ENCODE measurements around the gene TRIM68.

- TF ChIP-seq CTCF (IDR thresholded peaks at IDR 0.05 in 8 of 11, conservative IDR thresholded peaks at IDR 0.05 in 3 of 11), result peak; percentile 54 to 93 (median 83)
- no peak for TF ChIP-seq POLR2AphosphoS5 (IDR thresholded peaks at IDR 0.05)
- TF ChIP-seq POLR2A (IDR thresholded peaks at IDR 0.05), result no peak
These were observed 29.1 kb upstream of the TRIM68 start, which contains the start of gene OR51D1 for GRCh38 chr11:4636962-4637661.

Data from spleen (tissue), 7 donors.